Measurements from ENCODE around the gene SUGCT.

The SUGCT gene

DNA sequence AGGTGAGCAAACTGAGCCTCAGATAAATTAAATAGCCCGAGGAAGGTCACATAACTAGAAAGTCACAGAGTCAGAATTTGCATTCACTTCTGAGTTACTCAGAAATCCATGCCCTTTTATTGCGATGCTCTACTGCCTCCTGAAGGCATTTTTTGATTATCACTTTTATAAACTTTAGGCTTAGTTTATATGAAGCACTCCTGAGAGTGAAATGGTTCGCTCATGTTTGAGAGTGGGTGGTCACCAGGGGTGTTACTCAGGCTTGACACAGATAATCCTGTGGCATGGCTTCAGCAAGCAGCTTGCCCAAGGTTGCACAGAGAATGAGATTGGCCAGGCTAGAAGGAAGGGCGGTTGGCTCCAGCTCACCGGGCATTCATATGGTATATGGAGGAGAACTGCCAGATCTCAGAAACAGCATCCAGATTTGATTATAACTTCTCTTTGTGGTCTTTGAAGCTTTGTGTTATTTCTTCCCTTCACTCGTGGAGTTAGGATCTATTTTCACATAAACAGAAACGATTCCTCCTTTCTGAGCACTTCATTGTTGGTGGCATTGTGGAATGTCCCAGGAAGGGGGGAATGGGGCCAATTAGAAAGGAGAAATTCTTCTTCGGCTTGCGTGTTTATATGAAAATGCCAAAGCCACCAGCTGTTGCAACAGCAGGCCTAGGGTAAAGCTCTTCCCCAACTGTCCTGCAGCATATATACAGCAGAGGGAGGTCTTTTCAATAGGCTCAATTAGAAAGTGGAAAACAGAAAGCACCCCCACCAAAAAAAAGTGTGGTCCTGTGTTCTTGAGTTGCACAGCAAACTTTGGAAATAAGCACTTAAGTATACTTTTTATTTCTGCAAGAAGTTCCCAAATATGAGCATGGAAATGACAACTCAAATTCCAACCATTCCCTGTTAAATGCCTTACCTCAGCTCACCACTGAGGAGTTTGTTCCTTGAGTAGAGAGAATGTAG, 628.8 kb downstream of the SUGCT start:
- in situ Hi-C loops (cut with MboI; ENCODE audit: low pct_unique_long_range_greater_than_20kb, low sequenced_read_pairs, unreplicated experiment), result no loop called here
- no peak for TF ChIP-seq CTCF (IDR thresholded peaks at IDR 0.05; ENCODE audit: extremely low read depth, insufficient read depth, missing control alignments)
- DNase-seq (ENCODE audit: low spot score), result no peak

DNA sequence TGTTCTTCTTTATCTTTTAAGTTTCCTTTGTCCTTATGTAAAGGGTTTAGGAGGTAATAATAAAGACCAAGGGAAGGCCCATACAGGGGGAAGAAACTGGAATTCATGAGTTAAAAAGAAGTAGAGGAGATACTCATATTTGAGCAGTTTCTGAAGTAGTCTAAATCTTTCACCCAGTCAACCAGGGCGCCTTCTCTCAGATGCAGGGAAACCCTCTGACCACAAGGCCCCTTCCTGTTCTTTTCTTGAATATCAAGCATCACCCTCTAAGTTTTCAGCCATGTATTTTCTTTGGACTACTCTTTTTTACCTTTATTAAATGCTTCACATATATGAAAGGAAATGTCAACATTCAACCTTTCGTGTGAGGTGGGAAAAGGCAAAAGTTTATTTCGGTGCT, 630.8 kb downstream of the SUGCT start:
- no peak for TF ChIP-seq CTCF (IDR thresholded peaks at IDR 0.05; ENCODE audit: extremely low read depth, insufficient read depth, missing control alignments)
- DNase-seq (ENCODE audit: low spot score), result no peak
- in situ Hi-C loops (cut with MboI; ENCODE audit: low pct_unique_long_range_greater_than_20kb, low sequenced_read_pairs, unreplicated experiment), result no loop called here

DNA sequence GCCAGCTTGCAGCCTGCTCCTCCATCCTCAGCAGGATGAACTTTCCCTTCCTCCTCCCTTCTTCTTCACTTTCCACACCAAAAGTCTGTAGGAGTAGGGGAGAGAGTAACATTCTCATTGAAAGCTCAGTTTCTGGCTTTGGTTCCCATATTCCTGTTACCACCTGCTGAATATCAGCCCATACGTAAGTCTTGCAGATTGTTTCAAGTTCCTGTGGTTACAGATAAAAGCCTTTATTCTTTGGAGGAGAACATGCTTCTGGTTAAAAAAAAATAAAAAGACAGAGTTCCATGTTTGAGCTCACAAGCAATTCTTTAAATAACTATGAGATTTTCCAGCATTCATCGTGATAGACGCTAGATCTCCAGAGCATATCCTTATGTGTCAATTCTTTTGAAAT, 637.3 kb downstream of the SUGCT start:
- in situ Hi-C loops (cut with MboI; ENCODE audit: low pct_unique_long_range_greater_than_20kb, low sequenced_read_pairs, unreplicated experiment), result no loop called here
- no peak for TF ChIP-seq CTCF (IDR thresholded peaks at IDR 0.05; ENCODE audit: extremely low read depth, insufficient read depth, missing control alignments)
- DNase-seq (ENCODE audit: low spot score), result no peak

- no peak for TF ChIP-seq CTCF (IDR thresholded peaks at IDR 0.05; ENCODE audit: extremely low read depth, insufficient read depth, missing control alignments)
- in situ Hi-C loops (cut with MboI; ENCODE audit: low pct_unique_long_range_greater_than_20kb, low sequenced_read_pairs, unreplicated experiment), result no loop called here
- no peak for DNase-seq (ENCODE audit: low spot score)
These were observed 638.9 kb downstream of the SUGCT start for GRCh38 chr7:40773656-40774055.

GRCh38 chr7:40775877-40776276, 641.1 kb downstream of the SUGCT start:
- no peak for DNase-seq (ENCODE audit: low spot score)
- in situ Hi-C loops (cut with MboI; ENCODE audit: low pct_unique_long_range_greater_than_20kb, low sequenced_read_pairs, unreplicated experiment), result no loop called here
- no peak for TF ChIP-seq CTCF (IDR thresholded peaks at IDR 0.05; ENCODE audit: extremely low read depth, insufficient read depth, missing control alignments)

DNA sequence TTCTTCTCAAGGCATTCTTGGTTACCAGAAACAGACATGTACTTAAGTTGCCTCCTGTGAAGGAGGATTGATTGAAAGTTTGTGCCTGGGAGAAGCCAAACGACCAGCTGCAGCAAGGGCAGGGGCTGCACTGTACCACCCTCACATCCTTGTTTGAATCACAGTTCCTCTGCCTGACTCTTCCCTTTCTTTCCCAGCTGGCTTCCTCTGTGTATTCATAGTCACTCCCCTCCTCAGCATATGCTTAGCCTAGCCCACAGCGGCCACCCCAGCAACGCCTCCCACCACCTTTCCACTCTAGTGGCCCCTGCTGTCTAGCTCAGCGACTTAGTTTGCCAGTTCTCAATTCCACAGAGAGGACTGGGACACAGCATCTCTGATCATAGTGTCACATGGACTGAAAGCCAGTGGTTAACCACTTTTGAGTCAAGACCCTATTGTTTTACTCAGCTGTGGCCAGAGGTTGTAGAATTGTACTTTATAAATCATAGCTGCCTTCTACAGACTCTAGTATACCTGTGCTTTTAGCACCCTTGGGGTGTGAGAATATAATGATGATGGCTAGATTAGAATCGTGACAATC, 643.0 kb downstream of the SUGCT start:
- TF ChIP-seq CTCF (IDR thresholded peaks at IDR 0.05; ENCODE audit: extremely low read depth, insufficient read depth, missing control alignments), result no peak
- no peak for DNase-seq (ENCODE audit: low spot score)
- in situ Hi-C loops (cut with MboI; ENCODE audit: low pct_unique_long_range_greater_than_20kb, low sequenced_read_pairs, unreplicated experiment), result no loop called here

Measured in GM13977 (cell line).